ENCODE measurements around the gene CYP2J2. TPM values are rescaled to one million over a fixed set of nuclear protein-coding genes. Genes with fewer than 3 reads are reported as not detected.
A peak's percentile ranks its signal among the peaks of the same experiment; 100 is the strongest.
"Not testable (repeated sequence)": the region's sequence is repeated elsewhere in the genome, so short reads cannot be mapped to it uniquely, and the experiment has no call there.

The CYP2J2 gene
- total RNA-seq: under 0.01 and 0.20 TPM in 2 replicates

- DNase-seq (ENCODE audit: low read depth in 2 of 2): peak; percentile 9 to 20
These were observed at the start of gene CYP2J2 for GRCh38 chr1:59926381-59927123. Gene CYP2J2, minus strand, starts transcription at chr1:59926773. Its CDS starts 27 bp downstream, at chr1:59926746.

GRCh38 chr1:59973719-59974118 is 47.1 kb upstream of the CYP2J2 start:
- no peak for DNase-seq (ENCODE audit: low read depth in 2 of 2)

GRCh38 chr1:59972216-59972927 is 45.8 kb upstream of the CYP2J2 start:
- no peak for DNase-seq (ENCODE audit: low read depth in 2 of 2)

- DNase-seq (ENCODE audit: low read depth in 2 of 2): peak; percentile 62 to 70
These were observed 44.9 kb upstream of the CYP2J2 start for GRCh38 chr1:59971464-59971911.

- not testable (repeated sequence) for DNase-seq (ENCODE audit: low read depth in 2 of 2)
These were observed 43.1 kb upstream of the CYP2J2 start for GRCh38 chr1:59969542-59970175.

GRCh38 chr1:59968746-59969145 is 42.2 kb upstream of the CYP2J2 start:
- DNase-seq (ENCODE audit: low read depth in 2 of 2): not testable (repeated sequence)

- no peak for DNase-seq (ENCODE audit: low read depth in 2 of 2)
These were observed 41.2 kb upstream of the CYP2J2 start for GRCh38 chr1:59967780-59968179.

- DNase-seq (ENCODE audit: low read depth in 2 of 2): peak in 1 of 2 donors; percentile 21
These were observed 40.6 kb upstream of the CYP2J2 start for GRCh38 chr1:59967141-59967697.

GRCh38 chr1:59952065-59952464 is 25.5 kb upstream of the CYP2J2 start:
- no peak for DNase-seq (ENCODE audit: low read depth in 2 of 2)

GRCh38 chr1:59949648-59950047 is 23.1 kb upstream of the CYP2J2 start:
- no peak for DNase-seq (ENCODE audit: low read depth in 2 of 2)

GRCh38 chr1:59948990-59949389 is 22.4 kb upstream of the CYP2J2 start:
- no peak for DNase-seq (ENCODE audit: low read depth in 2 of 2)

- peak; percentile 74 to 81 for DNase-seq (ENCODE audit: low read depth in 2 of 2)
These were observed 20.7 kb upstream of the CYP2J2 start for GRCh38 chr1:59947047-59947938.

GRCh38 chr1:59945790-59946189 is 19.2 kb upstream of the CYP2J2 start:
- DNase-seq (ENCODE audit: low read depth in 2 of 2): no peak

- no peak for DNase-seq (ENCODE audit: low read depth in 2 of 2)
These were observed 12.8 kb upstream of the CYP2J2 start for GRCh38 chr1:59939393-59939792.

GRCh38 chr1:59937636-59938210 is 11.2 kb upstream of the CYP2J2 start:
- DNase-seq (ENCODE audit: low read depth in 2 of 2): no peak

- DNase-seq (ENCODE audit: low read depth in 2 of 2): no peak
These were observed 9.8 kb upstream of the CYP2J2 start for GRCh38 chr1:59936358-59936821.

GRCh38 chr1:59928996-59929395 is 2.4 kb upstream of the CYP2J2 start:
- no peak for DNase-seq (ENCODE audit: low read depth in 2 of 2)

GRCh38 chr1:59927213-59927612 is 640 bp upstream of the CYP2J2 start:
- DNase-seq (ENCODE audit: low read depth in 2 of 2): no peak

- no peak for DNase-seq (ENCODE audit: low read depth in 2 of 2)
These were observed 1.9 kb downstream of the CYP2J2 start for GRCh38 chr1:59924653-59925052.

- DNase-seq (ENCODE audit: low read depth in 2 of 2): not testable (repeated sequence)
These were observed 5.2 kb downstream of the CYP2J2 start for GRCh38 chr1:59921258-59921899.

Data from lung microvascular endothelial cell (primary cell).